RPMI7951 (cell line): ENCODE results near the gene FAM131C. TPM values are rescaled to one million over a fixed set of nuclear protein-coding genes. Genes with fewer than 3 reads are reported as not detected.
"Not testable (repeated sequence)": the region's sequence is repeated elsewhere in the genome, so short reads cannot be mapped to it uniquely, and the experiment has no call there.

Experiments
- DNase-seq: peaks from one replicate; pipeline ENCODE4 v3.0.0-alpha.2; 2012; ENCODE audit warnings: low read depth
- total RNA-seq: library from RNA; depleted of rRNA; stranded (reverse); fragments of >200 nt; shearing (Covaris generic); gene quantifications from 2 replicates; pipeline ENCODE4 v1.2.3, GENCODE V29; 2014

The FAM131C gene
- total RNA-seq, 1 experiment from 2014 or later, result not detected

DNA sequence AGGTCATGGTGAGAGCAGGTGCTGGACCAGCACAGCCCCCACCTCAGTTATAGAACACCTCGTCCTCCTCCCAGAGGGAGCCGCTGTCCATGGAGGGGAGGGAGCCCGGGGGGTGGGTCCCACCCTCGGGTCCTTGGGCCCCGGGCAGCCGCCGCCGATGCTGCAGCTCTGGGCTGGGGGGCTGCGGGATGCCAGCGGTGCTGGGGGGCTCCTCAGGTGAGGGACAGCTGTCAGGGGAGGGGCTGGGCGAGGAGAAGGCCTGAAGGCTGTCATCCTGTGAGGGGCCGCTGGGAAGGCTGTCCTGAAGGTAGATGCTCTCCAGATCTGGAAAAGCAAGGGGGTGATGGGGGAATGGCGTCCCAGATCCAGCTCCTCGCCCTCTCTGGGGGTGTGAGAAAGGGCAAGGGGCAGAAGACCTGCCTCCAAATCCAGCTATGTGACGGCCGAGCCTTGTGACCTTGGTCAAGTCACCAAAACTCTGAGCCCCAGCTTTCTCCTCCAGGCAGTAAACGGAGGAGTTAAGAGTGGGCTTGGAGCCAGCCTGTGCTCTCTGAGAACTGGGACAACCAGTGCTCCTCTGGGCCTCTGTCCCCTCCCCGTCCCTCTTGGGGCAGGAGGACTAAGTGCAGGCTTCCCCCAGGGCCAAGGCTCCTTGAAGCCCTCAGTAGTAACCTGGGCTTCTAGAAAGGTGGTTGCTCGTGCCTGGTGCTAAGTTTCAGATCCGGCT is 14.9 kb downstream of the FAM131C start:
- not testable (repeated sequence) for DNase-seq

DNA sequence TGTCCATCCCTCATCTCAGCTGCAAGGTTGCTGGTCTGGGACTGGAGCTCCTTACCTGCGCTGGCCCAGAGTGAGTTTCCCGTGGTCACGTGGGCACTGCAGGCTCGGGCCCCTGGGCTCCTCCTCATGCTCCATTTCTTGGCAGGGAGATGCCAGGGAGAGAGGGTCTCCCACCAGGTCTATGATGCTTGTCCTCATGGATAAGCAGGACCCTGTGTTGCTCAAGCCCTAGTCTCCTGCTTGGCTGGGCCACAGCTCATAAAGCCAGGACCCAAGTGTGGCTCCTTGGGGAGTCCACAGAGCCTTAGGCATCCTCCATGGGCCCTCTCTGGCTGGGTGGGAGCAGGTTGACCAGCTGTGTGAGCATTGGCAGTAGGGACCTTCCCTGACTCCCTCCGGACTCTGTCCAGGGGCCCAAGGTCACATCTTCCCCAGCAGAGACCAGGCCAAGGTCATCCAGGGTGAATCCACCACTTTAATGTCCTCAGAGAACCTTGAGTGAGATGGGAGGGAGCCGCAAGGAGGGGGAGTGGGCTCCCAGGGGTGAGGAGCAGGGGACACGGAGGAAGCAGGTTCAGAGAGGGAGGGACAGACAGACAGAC is 16.0 kb downstream of the FAM131C start:
- not testable (repeated sequence) for DNase-seq

DNA sequence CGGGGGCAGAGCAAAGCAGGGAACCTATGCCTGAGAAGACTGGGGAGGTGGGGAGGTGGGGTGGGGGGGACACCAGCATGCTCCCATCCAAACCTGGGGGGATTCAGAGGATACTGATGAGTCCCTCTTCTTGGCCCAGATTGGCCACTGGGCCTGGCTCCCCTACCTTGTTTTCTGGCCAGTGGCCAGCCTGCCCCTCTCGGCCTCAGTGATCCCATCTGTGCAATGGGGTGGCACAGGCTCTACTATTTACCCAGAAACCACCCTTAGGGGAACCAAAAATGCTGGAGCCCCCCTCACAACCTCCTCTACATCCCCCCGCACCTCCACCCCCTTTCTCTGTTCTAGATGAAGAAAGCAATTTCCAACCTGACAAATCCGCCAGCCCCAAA is 16.9 kb downstream of the FAM131C start:
- DNase-seq, result not testable (repeated sequence)

DNA sequence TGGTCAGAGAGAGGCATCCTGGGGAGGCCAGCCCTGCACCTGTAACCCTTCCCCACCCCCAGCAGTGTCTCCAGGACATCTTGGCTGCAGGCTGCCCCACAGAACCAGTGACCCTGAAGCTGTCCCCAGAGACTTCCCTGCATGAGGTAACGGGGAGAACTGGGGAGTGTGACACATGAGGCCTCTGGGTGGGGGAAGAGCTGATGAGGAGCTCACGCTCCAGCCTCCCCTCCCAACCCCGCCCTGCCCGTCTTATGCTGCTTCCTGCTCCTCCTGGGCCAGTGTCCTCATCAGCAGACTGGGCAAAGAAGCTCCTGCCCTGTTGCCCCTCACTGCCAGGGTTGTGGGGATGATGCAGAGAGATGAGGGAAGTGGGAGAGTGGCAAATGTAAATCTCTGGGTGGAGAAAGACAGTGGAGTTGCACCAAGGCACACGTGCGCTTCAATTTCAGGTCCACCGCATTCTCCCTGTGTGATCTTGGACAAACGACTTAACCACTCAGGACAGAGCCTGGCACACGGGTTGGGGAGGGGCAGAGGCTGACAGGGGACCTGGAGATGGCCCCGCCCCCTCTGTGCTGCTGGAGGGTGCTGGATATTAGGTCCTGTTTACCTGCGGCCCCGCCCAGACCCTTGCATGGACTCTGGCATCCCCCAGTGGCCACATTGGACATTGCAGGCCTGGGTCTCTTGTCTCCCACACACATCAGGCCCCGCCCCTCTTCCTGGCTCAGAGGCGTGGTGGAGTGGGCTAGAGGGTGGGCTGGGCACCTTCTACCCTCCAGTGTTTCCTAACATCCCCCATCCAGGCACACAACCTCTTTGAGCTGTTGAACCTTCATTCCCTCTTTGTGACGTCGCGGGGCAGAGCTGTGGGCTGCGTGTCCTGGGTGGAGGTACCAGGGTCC is 17.6 kb downstream of the FAM131C start:
- peak; percentile 62 for DNase-seq

DNA sequence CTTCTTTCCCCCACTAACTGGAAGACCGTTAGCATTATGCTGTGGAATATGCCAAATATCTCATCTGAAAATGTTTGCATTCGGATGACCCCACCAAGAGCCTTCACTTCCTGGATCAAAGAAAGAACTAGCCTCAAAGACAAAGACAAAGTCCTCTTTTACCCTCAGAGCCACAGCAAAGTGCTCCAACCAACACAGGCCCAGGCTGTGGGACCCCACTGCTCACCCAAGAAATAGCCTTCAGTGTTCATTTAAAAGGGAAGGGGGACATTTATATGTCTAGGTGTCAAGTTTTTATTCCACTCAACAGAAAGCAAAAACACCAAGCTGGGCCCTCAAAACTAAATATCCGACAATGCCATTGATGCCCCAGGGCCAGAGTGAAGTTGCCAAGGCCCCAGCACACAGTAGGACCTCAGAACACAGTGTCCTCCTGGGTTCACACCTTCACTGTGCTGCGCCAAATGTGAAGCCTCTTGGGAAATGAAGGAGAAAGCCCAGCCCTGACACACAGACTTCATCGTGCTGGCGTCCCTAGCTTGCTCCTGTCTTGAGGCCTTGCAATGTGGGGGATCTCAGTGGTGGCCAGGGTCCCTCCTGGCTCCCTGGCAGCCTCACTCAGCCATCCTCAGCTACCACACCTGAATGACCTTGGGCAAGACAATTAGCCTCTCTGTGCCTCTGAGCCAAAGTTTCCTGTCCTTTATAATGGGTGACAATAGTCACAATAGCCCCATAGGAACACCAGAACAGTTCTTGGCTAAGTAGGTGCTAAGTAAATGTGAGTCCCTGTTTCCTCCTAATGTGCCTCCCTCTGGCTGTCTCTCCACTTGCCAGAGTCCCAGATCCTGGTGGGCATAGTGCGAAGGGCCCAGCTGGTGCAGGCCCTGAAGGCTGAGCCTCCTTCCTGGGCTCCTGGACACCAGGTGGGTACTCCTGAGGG is 18.6 kb downstream of the FAM131C start:
- no peak for DNase-seq

DNA sequence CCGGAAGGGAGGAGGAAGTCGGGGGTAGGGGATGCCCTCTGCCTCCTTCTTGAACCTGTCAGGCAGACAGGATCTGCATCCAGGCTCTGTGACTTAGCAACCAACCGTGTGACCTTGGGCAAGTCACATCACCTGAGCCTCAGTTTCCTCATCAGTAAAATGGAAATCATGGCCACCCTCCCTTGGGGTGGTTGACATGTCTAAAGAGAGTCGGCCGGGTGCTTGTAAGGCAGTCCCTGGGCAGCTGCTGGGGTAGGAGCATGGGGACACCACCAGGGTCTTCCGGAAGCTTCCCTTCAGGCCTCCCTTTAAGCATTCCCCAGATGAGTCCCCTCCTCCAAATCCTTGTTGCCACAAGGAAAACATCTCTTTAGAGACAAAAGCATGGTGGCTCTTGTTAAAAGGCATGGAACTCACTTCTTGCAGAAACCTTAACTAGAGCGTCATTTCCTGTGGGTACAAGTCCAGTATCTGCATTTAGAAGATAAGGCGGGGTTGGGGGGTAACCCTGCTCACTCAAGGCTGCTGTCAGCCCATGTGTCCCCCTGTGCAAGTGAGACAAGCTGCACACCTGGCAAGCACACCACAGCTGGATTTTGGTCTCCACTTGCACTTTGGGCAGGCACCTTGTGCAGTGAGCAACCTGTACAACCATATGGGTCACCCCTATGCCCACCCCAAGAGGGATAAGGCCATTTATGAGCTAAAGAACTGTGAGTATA is 19.5 kb downstream of the FAM131C start:
- no peak for DNase-seq

DNA sequence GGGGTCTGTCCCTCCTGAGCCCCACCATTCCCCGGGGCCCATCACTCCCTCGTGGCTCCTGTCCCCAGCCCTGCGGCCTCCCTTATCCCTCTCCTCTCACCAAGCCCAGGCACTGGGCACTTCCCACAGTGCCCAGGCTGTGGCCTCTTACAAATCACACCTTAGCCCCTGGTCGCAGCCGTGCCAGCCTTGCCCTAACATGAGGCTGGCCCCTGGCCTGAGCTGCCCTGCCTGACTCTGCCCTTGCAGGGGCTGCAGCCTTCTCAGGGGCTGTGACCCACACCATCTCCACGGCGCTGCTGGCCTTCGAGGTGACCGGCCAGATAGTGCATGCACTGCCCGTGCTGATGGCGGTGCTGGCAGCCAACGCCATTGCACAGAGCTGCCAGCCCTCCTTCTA is 21.5 kb downstream of the FAM131C start:
- not testable (repeated sequence) for DNase-seq

GRCh38 chr1:16051039-16051438 is 22.4 kb downstream of the FAM131C start:
- no peak for DNase-seq

DNA sequence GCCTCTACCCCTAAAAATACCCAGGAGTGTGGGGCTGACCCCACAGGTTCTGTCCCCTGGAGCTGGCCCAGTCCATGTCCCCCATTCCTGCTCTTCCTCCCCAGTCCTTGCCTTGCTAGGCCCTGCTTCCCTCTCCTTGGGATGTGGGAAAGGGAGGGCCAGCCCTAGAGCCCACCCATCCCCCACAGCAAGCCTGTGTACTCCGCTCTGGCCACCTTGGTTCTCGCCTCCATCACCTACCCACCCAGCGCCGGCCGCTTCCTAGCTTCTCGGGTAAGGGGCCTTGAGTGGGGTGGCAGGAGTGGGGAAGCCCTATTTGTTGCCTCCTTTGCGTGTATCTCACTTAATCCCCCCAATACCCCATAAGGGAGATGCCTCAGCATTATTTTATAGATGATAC is 23.1 kb downstream of the FAM131C start:
- DNase-seq, result no peak

GRCh38 chr1:16048573-16049189 is 24.8 kb downstream of the FAM131C start:
- peak; percentile 30 for DNase-seq

GRCh38 chr1:16047791-16048475 is 25.5 kb downstream of the FAM131C start:
- no peak for DNase-seq

DNA sequence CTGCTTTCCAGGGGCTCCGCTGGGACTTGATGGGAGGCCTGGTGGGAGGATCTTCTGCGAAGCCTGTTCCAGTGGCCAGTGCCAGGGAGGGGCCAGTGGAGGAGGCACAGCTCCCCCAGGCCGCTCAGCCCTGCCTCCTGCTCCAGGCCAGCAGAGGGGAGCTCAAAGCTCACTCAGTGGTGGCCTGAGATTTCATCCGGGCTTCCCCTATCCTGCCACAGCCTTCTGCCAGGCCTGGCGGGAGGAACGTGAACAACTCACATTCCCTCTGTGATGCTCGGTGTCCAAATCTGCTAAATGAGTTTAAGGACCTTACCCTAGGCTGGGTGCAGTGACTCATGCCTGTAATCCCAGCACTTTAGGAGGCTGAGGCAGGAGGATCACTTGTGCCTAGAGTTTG is 26.6 kb downstream of the FAM131C start:
- DNase-seq, result peak; percentile 53

GRCh38 chr1:16043950-16044349 is 29.5 kb downstream of the FAM131C start:
- no peak for DNase-seq

- no peak for DNase-seq
These were observed 29.9 kb downstream of the FAM131C start, which contains the start of gene CLCNKB for GRCh38 chr1:16043521-16043920. CLCNKB (plus strand) TSS chr1:16043782; CDS start chr1:16044493, 711 bp downstream.

GRCh38 chr1:16042654-16043053 is 30.8 kb downstream of the FAM131C start:
- DNase-seq, result not testable (repeated sequence)

- DNase-seq, result no peak
These were observed 31.4 kb downstream of the FAM131C start for GRCh38 chr1:16042096-16042495.

- no peak for DNase-seq
These were observed 32.3 kb downstream of the FAM131C start for GRCh38 chr1:16041200-16041599.

DNA sequence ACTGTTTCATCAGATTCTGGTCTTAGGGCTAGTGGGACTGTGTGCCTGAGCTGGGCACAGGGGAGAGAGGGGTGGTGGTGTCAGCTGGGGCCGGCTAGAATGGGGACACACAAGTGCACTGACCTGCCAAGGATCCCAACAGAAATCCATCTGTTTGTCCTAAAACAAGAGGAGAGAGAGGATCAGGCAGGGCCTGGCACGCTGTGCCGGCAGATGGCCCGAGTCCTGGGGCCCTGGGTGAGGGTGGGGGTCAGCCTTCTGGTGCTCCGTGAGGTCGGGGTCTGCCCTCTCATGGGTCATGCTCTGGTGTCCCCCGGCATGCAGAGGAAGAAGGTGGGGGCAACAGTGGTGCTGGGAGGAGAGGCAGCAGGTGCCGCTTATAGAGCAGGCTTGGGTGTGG is 33.6 kb downstream of the FAM131C start:
- not testable (repeated sequence) for DNase-seq

DNA sequence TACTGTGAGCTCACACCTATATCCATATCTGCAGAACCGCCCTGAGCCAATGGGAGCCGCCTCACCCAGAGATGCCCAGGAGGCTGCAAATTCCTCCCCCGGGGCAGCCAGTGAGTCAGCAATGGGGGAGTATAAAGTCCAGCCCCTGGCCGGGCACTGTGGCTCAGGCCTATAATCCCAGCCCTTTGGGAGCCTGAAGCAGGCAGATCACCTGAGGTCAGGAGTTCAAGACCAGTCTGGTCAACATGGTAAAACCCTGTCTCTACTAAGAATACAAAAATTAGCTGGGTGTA is 34.9 kb downstream of the FAM131C start:
- no peak for DNase-seq

DNA sequence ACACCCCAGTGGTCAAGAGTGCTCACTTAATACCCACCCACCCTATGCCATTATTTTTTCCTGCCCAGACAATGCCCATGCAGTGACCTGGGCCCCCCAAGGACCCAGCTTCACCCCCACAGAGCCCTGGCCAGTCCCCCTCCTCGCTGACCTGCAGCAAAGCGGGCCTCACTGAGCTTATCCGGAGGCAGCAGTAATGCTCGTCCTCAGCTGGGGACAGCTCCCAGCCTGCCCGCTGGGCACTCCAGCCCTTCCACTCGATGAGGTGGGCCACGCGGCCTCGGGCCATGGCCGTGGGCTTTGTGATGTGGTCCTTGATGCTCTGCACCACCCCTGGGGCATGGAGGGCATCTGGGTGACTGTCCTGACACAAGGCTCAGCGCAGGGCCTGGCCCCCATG is 37.0 kb downstream of the FAM131C start:
- not testable (repeated sequence) for DNase-seq
